Activated CD8-positive, alpha-beta memory T cell treated with anti-CD3 and anti-CD28 coated beads, Interleukin-2, amount 10 ng/mL, durations not matched to agents 7 days and 5 days (primary cell): Measurements from ENCODE around the gene RNLS. TPM values are rescaled to one million over a fixed set of nuclear protein-coding genes. Genes with fewer than 3 reads are reported as not detected.

ENCODE experiments used
- ATAC-seq: fragments of 150-1000 bp; cut with Tn5 transposase; one replicate; pipeline ENCODE4 v1.10.0; 2021; ENCODE audit warnings: moderate library complexity
- CTCF ChIA-PET: fragments of 350-600 bp; sonication (Branson Sonifier 250); formaldehyde crosslinking; loops from one replicate; lab custom pipeline; 2021; ENCODE audit warnings: antibody characterized with exemption; lab: Charles Lee
- DNase-seq: peaks from one replicate; pipeline ENCODE4 v3.0.0-alpha.2; 2020
- H3K27ac Mint-ChIP-seq: one replicate; pipeline ENCODE4 v1.8.0; 2021; ENCODE audit warnings: mild to moderate bottlenecking, mixed read lengths
- H3K27me3 Mint-ChIP-seq: one replicate; pipeline ENCODE4 v1.8.0; 2021; ENCODE audit warnings: mixed read lengths
- H3K36me3 Mint-ChIP-seq: one replicate; pipeline ENCODE4 v1.8.0; 2021; ENCODE audit warnings: mild to moderate bottlenecking, mixed read lengths
- H3K4me1 Mint-ChIP-seq: one replicate; pipeline ENCODE4 v1.8.0; 2021; ENCODE audit warnings: mixed read lengths
- H3K4me3 Mint-ChIP-seq: one replicate; pipeline ENCODE4 v1.8.0; 2021; ENCODE audit warnings: mild to moderate bottlenecking, moderate library complexity, mixed read lengths
- H3K9me3 Mint-ChIP-seq: one replicate; pipeline ENCODE4 v1.8.0; 2022; ENCODE audit warnings: low read depth, mixed read lengths
- total RNA-seq, 2 experiments: library from RNA; stranded (reverse); gene quantifications; one replicate each; pipeline ENCODE4 v1.2.3, GENCODE V29; 2021

The RNLS gene
- total RNA-seq, 2 experiments from 2014 or later: 2.9 to 3.7 TPM

DNA sequence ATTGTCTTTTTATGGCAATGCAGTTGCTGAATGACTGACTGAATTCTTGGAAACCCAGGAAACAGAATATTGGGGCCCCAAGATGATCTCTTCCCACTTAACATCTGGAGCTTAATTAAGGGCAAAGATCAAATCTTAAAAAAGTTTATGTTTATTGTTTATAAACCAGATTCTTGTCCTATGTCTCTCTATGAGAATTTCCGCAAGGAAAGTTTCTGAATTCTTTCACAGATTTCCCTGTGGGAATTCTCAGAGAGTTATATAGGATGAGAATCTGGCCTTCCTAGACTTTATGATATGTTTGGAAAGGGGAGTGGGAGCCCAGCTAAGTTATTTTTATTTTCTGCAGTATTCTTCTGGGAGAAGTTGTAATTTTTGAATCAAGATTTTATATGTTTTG is 166.3 kb downstream of the RNLS start:
- Mint-ChIP-seq H3K4me3 (no peak overlapping the region), H3K27ac (no peak overlapping the region), H3K4me1 (peaks cover 7% of the 10 kb centered on the region), H3K36me3 (no peaks in the 10 kb centered on the region), H3K9me3 (no peaks in the 10 kb centered on the region), H3K27me3 (peaks cover 4% of the 10 kb centered on the region)
- no peak for DNase-seq
- ATAC-seq: no peak
- CTCF ChIA-PET: no interaction called here

DNA sequence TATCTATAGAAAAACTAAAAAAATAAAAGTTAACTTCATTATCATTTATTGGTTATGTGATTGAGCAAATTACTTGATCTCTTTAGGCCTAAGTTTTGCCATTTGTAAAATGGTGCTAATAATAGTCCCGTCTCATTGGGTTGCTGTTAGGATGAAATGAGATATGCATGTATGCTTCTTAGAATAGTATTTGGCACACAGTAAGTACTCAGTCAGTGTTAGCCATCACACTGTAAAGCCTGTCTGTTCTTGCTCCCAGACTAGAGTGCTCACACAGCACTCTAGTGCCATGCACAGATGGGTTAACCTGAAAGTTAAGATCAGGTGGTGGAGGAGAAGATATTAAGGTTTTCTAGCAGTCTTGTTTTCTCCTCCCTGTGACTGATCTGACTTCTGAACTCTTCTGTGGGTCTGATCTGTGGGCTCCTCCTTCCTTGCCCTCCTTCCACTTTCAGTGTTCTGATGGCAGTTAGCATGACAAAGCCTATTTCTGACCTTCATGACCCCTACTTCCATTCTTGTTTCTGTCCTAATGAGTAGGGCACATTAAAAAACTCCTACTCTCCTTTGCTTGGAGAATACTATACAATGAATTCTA is 167.5 kb downstream of the RNLS start:
- Mint-ChIP-seq H3K4me3 (no peak overlapping the region), H3K36me3 (no peaks in the 10 kb centered on the region), H3K27ac (no peak overlapping the region), H3K4me1 (peaks cover 7% of the 10 kb centered on the region), H3K27me3 (no peaks in the 10 kb centered on the region), H3K9me3 (no peaks in the 10 kb centered on the region)
- ATAC-seq (no peak), DNase-seq (no peak)
- CTCF ChIA-PET: no interaction called here

DNA sequence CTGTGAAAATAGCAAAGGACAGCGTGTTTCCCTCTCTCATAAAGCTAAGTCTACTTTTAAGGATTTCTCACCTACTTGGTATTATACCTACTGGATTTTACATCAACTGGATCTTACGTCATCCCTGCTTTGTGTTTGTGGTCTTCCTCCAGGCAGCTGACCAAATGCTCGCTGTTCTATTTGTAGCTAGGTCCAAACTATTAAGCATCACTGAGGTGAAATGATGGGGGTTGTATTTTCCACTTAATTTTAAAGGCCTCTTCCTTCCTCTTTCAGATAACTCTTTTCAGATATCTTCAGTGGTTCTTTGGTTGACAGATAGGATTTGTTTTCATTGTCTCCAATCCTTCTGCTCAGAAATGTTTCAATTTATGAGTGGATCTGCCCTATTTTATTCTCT is 169.7 kb downstream of the RNLS start:
- ATAC-seq (no peak), DNase-seq (no peak)
- Mint-ChIP-seq H3K4me1 (peaks cover 2% of the 10 kb centered on the region), H3K36me3 (no peaks in the 10 kb centered on the region), H3K9me3 (no peaks in the 10 kb centered on the region), H3K27me3 (no peaks in the 10 kb centered on the region), H3K4me3 (no peak overlapping the region), H3K27ac (no peak overlapping the region)
- CTCF ChIA-PET: no interaction called here

DNA sequence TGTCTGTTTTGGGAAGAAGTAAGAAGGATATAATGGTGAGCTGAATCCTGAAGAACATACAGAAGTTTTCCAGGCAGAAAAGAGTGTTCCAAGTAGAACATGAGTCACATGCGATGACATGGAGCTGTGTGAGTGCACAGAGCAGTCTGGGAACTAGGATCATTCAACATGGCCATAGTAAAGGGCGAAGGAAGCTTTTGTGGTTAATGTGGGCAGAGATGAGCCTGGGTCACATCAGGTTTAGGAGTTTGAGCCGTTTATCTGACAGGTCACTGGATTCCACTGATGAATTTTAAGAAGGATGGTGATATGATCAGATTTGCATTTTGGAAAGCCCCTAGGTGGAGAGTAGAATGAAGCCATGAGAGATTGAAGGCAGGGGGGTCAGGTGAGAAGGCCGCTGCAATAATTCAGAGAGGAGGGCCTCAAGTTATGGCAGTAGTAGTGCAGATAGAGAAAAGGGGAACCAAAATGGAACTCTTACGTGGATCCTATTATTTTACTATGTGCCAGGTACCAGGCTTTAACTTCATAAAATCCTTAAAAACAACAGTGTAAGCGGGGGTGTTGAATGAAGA is 171.3 kb downstream of the RNLS start:
- peaks cover 2% of the 10 kb centered on the region for H3K4me1 Mint-ChIP-seq
- no peak overlapping the region for H3K4me3 Mint-ChIP-seq
- H3K27me3 Mint-ChIP-seq: no peaks in the 10 kb centered on the region
- no peaks in the 10 kb centered on the region for H3K36me3 Mint-ChIP-seq
- H3K27ac Mint-ChIP-seq: no peak overlapping the region
- ATAC-seq (no peak), DNase-seq (no peak)
- no peaks in the 10 kb centered on the region for H3K9me3 Mint-ChIP-seq
- CTCF ChIA-PET: no interaction called here

DNA sequence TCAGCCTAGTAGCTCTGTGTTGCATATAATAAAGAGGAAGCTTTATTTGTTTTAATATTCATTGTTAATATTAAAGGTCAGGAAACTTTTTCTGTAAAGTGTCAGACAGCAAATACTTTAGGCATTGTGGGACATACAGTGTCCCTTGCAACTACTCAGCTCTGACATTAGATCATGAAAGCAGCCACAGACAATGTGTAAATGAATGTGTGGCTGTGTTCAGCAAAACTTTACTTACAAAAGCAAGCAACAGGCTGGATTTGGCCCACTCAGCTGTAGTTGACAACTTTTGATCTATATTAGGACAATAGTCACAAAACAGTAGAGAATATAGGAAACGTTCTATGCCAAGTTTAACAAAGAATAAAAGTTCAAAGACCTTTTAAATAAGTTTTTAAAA is 173.3 kb downstream of the RNLS start:
- CTCF ChIA-PET: no interaction called here
- Mint-ChIP-seq H3K4me1 (no peaks in the 10 kb centered on the region), H3K9me3 (no peaks in the 10 kb centered on the region), H3K27ac (no peak overlapping the region), H3K27me3 (no peaks in the 10 kb centered on the region), H3K36me3 (peaks cover 4% of the 10 kb centered on the region), H3K4me3 (no peak overlapping the region)
- no peak for DNase-seq
- ATAC-seq: no peak

DNA sequence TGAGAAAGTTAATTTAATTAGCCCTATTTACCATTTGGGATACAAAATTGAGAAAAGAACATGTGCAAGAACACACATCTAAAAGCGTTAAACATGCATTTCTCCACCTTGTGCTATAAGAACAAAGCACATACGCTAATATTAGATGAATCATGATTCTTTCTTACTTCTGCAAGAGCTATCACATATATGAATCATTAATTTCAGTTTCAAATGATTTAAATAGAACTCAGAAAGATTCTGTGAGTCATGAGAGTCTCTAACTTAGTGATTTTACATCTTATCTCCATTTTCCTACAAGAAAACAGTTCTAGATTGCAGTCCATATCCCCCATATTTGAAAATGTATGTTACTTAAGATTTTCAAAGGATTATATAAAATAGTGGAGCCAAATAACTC is 173.9 kb downstream of the RNLS start:
- no peaks in the 10 kb centered on the region for H3K9me3 Mint-ChIP-seq
- DNase-seq: no peak
- H3K27ac Mint-ChIP-seq: no peak overlapping the region
- peaks cover 4% of the 10 kb centered on the region for H3K36me3 Mint-ChIP-seq
- CTCF ChIA-PET: no interaction called here
- H3K27me3 Mint-ChIP-seq: no peaks in the 10 kb centered on the region
- H3K4me1 Mint-ChIP-seq: no peaks in the 10 kb centered on the region
- no peak for ATAC-seq
- no peak overlapping the region for H3K4me3 Mint-ChIP-seq

DNA sequence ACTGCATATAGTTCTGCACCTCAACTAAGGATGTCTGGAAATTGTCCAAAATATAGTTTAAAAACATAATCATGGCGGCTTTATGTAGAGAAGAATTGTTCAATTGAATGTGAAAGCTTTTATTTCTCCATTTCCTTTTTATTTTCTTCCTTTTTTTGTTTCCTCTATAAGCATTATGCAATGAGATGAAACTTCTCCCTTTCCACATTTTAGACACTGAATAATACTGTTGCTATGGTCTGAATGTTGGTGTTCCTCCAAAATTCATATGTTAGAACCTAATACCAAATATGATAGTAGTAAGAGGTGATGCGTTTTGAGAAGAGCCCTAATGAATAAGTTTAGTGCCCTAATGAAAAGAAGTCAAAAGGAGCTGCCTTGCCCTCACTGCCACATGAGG is 175.0 kb downstream of the RNLS start:
- CTCF ChIA-PET: no interaction called here

DNA sequence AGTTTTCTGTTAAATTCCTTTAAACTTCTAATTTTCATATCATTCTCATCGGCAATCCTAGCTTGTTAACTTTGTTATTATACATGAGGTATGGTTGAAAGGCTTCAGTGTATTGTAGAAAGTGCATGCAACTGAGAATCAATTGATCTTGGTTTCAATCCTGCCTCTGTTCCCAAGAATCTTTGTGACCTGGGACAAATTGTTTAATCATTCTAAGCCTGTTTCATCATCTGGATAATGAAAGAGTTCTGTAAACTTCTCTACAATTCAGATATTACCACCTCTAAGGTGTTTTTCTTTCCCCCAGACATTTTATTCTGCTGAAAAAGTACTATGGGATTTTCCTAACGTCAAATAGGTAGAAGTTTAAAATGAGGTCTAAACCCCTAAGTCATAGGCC is 179.0 kb downstream of the RNLS start:
- peaks cover 8% of the 10 kb centered on the region for H3K36me3 Mint-ChIP-seq

More for the DNA sequence above, 175.0 kb downstream of the RNLS start:
- Mint-ChIP-seq H3K9me3 (no peaks in the 10 kb centered on the region), H3K36me3 (peaks cover 4% of the 10 kb centered on the region), H3K4me1 (no peaks in the 10 kb centered on the region), H3K4me3 (no peak overlapping the region), H3K27me3 (no peaks in the 10 kb centered on the region), H3K27ac (no peak overlapping the region)
- no peak for ATAC-seq
- DNase-seq: no peak

DNA sequence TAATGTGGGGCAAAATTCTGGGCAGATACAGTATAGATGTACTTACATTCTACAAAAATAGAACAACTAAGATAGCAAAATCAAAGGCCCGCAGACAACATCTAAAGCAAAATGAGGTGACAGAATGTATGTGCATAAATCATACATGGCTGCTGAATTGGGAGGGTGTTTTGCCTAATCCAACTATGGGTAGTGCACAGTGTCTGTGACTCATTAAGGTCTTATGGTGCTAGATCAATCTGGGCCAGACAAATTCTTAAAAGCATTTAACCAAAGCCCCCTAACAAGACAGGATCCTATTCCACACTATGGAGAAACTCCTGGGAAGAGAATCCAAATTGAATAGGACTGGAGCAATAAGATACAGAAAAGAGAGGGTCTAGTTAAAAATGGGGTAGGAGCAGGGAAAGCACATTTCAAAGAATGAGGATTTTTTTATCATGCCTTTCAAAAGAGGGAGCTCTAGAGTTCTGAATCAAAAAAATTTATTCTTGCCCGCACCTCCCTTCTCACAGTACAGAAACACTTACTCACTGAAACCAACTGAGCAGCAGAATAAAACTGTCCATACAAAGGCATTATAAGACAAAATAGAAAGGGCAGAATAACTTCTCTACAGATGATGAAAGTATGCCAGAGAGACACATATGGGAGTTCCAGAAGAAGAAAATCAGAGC is 181.3 kb downstream of the RNLS start:
- DNase-seq (no peak), ATAC-seq (no peak)
- peaks cover 11% of the 10 kb centered on the region for H3K9me3 Mint-ChIP-seq
- H3K36me3 Mint-ChIP-seq: peaks cover 17% of the 10 kb centered on the region
- no peak overlapping the region for H3K27ac Mint-ChIP-seq
- H3K27me3 Mint-ChIP-seq: no peaks in the 10 kb centered on the region
- CTCF ChIA-PET: interaction anchor here (1.1 kb wide), 1 partner anchor 9 kb away, joined by 4 read pairs; no protein-coding TSS in a partner anchor
- H3K4me3 Mint-ChIP-seq: no peak overlapping the region
- H3K4me1 Mint-ChIP-seq: peaks cover 5% of the 10 kb centered on the region

More for the DNA sequence above, 179.0 kb downstream of the RNLS start:
- Mint-ChIP-seq H3K4me1 (peaks cover 5% of the 10 kb centered on the region), H3K27me3 (no peaks in the 10 kb centered on the region), H3K4me3 (no peak overlapping the region), H3K9me3 (peaks cover 3% of the 10 kb centered on the region), H3K27ac (no peak overlapping the region)
- ATAC-seq: no peak
- CTCF ChIA-PET: interaction anchor here (1.5 kb wide), 1 partner anchor 15 kb away, joined by 5 read pairs; no protein-coding TSS in a partner anchor
- DNase-seq: no peak

DNA sequence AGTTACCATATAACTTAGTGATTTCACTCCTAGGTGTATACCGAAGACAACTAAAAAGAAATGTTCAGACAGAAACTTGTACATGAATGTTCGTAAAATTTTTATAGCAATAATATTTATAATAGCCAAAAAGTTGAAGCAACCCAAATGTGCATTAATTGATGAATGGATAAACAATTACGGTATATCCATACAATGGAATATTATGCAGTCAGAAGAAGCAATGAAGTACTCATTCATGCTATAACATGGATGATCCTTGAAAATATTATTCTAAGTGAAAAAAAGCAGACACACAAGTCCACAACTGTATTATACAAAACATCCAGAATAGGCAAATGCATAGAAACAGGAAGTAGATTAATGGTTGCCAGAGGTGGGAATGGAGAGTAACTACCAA is 183.9 kb downstream of the RNLS start:
- ATAC-seq (no peak), DNase-seq (no peak)
- CTCF ChIA-PET: interaction anchor here (1.3 kb wide), 1 partner anchor 10 kb away, joined by 3 read pairs; no protein-coding TSS in a partner anchor
- H3K36me3 Mint-ChIP-seq: peaks cover 22% of the 10 kb centered on the region
- no peak overlapping the region for H3K4me3 Mint-ChIP-seq
- peaks cover 5% of the 10 kb centered on the region for H3K4me1 Mint-ChIP-seq
- no peaks in the 10 kb centered on the region for H3K27me3 Mint-ChIP-seq
- peaks cover 20% of the 10 kb centered on the region for H3K9me3 Mint-ChIP-seq
- no peak overlapping the region for H3K27ac Mint-ChIP-seq

DNA sequence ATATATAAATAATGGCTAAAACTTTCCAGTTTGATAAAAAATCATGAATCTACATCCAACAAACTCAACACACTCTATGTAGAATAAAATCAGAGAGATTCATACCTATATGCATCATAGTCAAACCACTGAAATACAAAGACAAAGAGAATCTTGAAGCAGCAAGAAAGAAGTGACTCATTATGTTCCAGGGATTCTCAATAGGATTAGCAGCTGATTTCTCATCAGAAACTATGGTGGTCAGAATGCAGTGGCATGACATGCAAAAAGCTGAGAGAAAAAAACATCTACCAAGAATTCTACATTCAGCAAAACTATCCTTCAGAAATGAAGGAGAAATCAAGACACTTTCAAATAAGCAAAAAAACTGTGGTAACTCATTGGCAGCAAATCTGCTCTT is 187.4 kb downstream of the RNLS start:
- no peaks in the 10 kb centered on the region for H3K27me3 Mint-ChIP-seq
- DNase-seq (no peak), ATAC-seq (no peak)
- H3K4me3 Mint-ChIP-seq: no peak overlapping the region
- CTCF ChIA-PET: no interaction called here
- H3K27ac Mint-ChIP-seq: no peak overlapping the region
- peaks cover 20% of the 10 kb centered on the region for H3K9me3 Mint-ChIP-seq
- peaks cover 29% of the 10 kb centered on the region for H3K36me3 Mint-ChIP-seq
- H3K4me1 Mint-ChIP-seq: peaks cover 15% of the 10 kb centered on the region

DNA sequence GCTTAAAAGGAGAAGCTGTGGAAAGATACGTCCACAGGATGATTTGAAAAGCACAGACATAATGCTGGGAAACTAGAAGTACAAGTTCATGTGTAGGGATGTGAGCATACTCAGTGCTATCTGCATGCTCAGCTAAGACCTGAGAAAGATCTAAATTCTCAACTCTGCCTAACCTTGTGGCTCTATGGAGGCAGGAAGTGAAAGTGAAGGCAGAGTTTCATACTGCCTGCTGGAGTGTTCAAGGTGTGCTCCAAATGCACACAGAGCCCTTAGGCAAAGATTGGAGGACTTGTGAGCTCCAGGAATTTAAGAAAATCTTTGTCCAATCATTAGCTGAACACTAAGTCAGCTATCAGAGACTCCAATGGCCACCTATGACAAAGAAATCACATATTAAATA is 190.9 kb downstream of the RNLS start:
- ATAC-seq: peak; percentile 90
- Mint-ChIP-seq H3K9me3 (peaks cover 10% of the 10 kb centered on the region), H3K36me3 (peaks cover 19% of the 10 kb centered on the region), H3K27me3 (no peaks in the 10 kb centered on the region), H3K4me3 (no peak overlapping the region), H3K4me1 (peaks cover 21% of the 10 kb centered on the region), H3K27ac (peak overlapping the region; percentile 70)
- DNase-seq: peak; percentile 54
- CTCF ChIA-PET: interaction anchor here (1.0 to 7.2 kb wide), 7 partner anchors 10 to 541 kb away, joined by 3 to 34 read pairs (median 8); partner anchors contain the start of genes KLLN and PTEN

DNA sequence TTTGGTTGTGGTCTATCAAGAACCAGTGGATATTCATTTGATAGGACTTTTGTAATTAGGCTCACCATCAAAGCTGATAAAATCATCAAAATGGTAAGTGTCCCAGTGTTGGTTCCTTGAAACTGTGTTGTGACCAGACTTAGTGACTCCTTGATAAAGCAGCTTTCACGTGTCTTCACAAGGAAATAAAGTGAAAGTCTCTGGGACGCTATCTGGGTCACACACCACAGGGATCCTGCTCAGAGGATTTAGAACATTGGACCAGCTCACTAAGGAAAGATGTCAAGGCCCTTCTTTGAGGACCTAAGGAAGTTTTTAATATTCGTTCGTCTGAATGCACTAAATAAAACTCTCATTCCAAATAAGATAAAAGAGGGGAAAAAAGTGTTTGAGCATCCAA is 193.1 kb downstream of the RNLS start:
- H3K27ac Mint-ChIP-seq: no peak overlapping the region
- CTCF ChIA-PET: interaction anchor here (1.1 to 7.6 kb wide), 18 partner anchors 10 to 575 kb away, joined by 3 to 82 read pairs (median 4); partner anchors contain the start of genes ATAD1, KLLN and PTEN
- DNase-seq: no peak
- no peak overlapping the region for H3K4me3 Mint-ChIP-seq
- no peak for ATAC-seq
- H3K4me1 Mint-ChIP-seq: peaks cover 21% of the 10 kb centered on the region
- H3K9me3 Mint-ChIP-seq: no peaks in the 10 kb centered on the region
- peaks cover 11% of the 10 kb centered on the region for H3K36me3 Mint-ChIP-seq
- H3K27me3 Mint-ChIP-seq: no peaks in the 10 kb centered on the region
